HEK293T (cell line): Measurements from ENCODE around the gene PON3.

Source experiments
- ARNT ChIP-seq: fragments of 450-650 bp; IDR thresholded peaks from 2 replicates; pipeline ENCODE4 v1.6.1; 2017; ENCODE audit warnings: mild to moderate bottlenecking
- BHLHE40 ChIP-seq: fragments of 450-650 bp; IDR thresholded peaks from 2 replicates; pipeline ENCODE4 v1.6.1; 2016; ENCODE audit warnings: mild to moderate bottlenecking, moderate library complexity, borderline replicate concordance
- ELF4 ChIP-seq: fragments of 450-650 bp; IDR thresholded peaks from 2 replicates; pipeline ENCODE4 v1.6.1; 2017; ENCODE audit warnings: antibody characterized with exemption
- FOXM1 ChIP-seq: fragments of 450-650 bp; IDR thresholded peaks from 2 replicates; pipeline ENCODE4 v1.6.1; 2017; ENCODE audit warnings: mild to moderate bottlenecking, borderline replicate concordance
- L3MBTL2 ChIP-seq: fragments of 450-650 bp; conservative IDR thresholded peaks from 2 replicates; pipeline ENCODE4 v1.6.1; 2016; ENCODE audit warnings: mild to moderate bottlenecking
- NFRKB ChIP-seq: fragments of 450-650 bp; IDR thresholded peaks from 2 replicates; pipeline ENCODE4 v1.6.1; 2016; ENCODE audit warnings: mild to moderate bottlenecking, moderate library complexity
- PKNOX1 ChIP-seq: fragments of 450-650 bp; IDR thresholded peaks from 2 replicates; pipeline ENCODE4 v1.6.1; 2016
- SP1 ChIP-seq: fragments of 450-650 bp; IDR thresholded peaks from 2 replicates; pipeline ENCODE4 v1.6.1; 2017
- TARDBP ChIP-seq: fragments of 450-650 bp; IDR thresholded peaks from 2 replicates; pipeline ENCODE4 v1.6.1; 2016
- ZNF384 ChIP-seq: fragments of 450-650 bp; IDR thresholded peaks from 2 replicates; pipeline ENCODE4 v1.6.1; 2016

GRCh38 chr7:95322854-95323253 is 73.3 kb downstream of the PON3 start:
- TF ChIP-seq TARDBP (no peak), SP1 (no peak), L3MBTL2 (no peak), FOXM1 (no peak), ELF4 (no peak), ARNT (no peak), PKNOX1 (no peak), BHLHE40 (no peak), ZNF384 (no peak), NFRKB (no peak)
